Hematopoietic multipotent progenitor cell treated with erythropoietin and hydrocortisone succinate and interleukin-3 and kit ligand, for 8 days (in vitro differentiated cells): ENCODE results near the gene ZMYND8.
A peak's percentile ranks its signal among the peaks of the same experiment; 100 is the strongest.
"Not testable (repeated sequence)": the region's sequence is repeated elsewhere in the genome, so short reads cannot be mapped to it uniquely, and the experiment has no call there.

Source experiments
- DNase-seq: peaks from one replicate; pipeline ENCODE4 v3.0.0-alpha.2; 2015

Gene ZMYND8

GRCh38 chr20:47201074-47201730 is 155.3 kb downstream of the ZMYND8 start:
- DNase-seq, result peak; percentile 63

- DNase-seq, result no peak
These were observed 157.4 kb downstream of the ZMYND8 start for GRCh38 chr20:47198996-47199552.

- DNase-seq, result no peak
These were observed 158.2 kb downstream of the ZMYND8 start for GRCh38 chr20:47198254-47198671.

- peak; percentile 77 for DNase-seq
These were observed 160.1 kb downstream of the ZMYND8 start for GRCh38 chr20:47196091-47197081.

GRCh38 chr20:47195573-47195972 is 160.9 kb downstream of the ZMYND8 start:
- no peak for DNase-seq

GRCh38 chr20:47191956-47192355 is 164.5 kb downstream of the ZMYND8 start:
- DNase-seq, result no peak

GRCh38 chr20:47191074-47191673 is 165.3 kb downstream of the ZMYND8 start:
- no peak for DNase-seq

GRCh38 chr20:47189060-47189459 is 167.4 kb downstream of the ZMYND8 start:
- DNase-seq, result no peak

- DNase-seq, result no peak
These were observed 168.0 kb downstream of the ZMYND8 start for GRCh38 chr20:47188540-47188939.

GRCh38 chr20:47187450-47188195 is 168.9 kb downstream of the ZMYND8 start:
- no peak for DNase-seq

GRCh38 chr20:47183367-47183766 is 173.1 kb downstream of the ZMYND8 start:
- DNase-seq, result no peak

GRCh38 chr20:47181056-47181862 is 175.2 kb downstream of the ZMYND8 start:
- DNase-seq, result peak; percentile 78

- DNase-seq, result no peak
These were observed 177.2 kb downstream of the ZMYND8 start for GRCh38 chr20:47179267-47179666.

GRCh38 chr20:47178851-47179250 is 177.6 kb downstream of the ZMYND8 start:
- no peak for DNase-seq

- no peak for DNase-seq
These were observed 178.2 kb downstream of the ZMYND8 start for GRCh38 chr20:47178277-47178676.

GRCh38 chr20:47176217-47176616 is 180.3 kb downstream of the ZMYND8 start:
- DNase-seq, result not testable (repeated sequence)

GRCh38 chr20:47175493-47175892 is 181.0 kb downstream of the ZMYND8 start:
- no peak for DNase-seq

- no peak for DNase-seq
These were observed 181.8 kb downstream of the ZMYND8 start for GRCh38 chr20:47174456-47175243.

- DNase-seq, result no peak
These were observed 182.8 kb downstream of the ZMYND8 start for GRCh38 chr20:47173596-47174216.

GRCh38 chr20:47172579-47172978 is 183.9 kb downstream of the ZMYND8 start:
- DNase-seq, result no peak
